ENCODE results near the gene DPP4.

DNA sequence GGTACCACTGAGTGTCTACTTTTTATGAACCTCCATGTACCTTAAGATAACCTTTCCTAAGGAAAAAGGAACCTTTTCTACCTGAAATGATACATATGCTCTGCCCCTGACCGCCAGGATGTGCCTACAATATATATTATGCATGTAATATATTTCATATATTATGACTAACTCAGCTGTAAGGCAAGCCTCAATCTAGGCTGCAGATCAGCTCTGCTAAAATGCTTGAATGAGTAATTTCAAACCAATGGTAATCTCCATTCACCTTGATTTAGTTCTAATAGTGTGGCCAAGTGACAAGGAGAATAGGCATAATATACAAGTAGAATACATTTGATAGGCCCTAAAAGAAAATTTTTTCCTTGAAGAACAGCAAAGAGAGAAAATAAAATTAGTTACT lies 101.8 kb downstream of the DPP4 start:
- no peak for TF ChIP-seq POLR2A (IDR thresholded peaks at IDR 0.05)
- TF ChIP-seq, protein P1, sequence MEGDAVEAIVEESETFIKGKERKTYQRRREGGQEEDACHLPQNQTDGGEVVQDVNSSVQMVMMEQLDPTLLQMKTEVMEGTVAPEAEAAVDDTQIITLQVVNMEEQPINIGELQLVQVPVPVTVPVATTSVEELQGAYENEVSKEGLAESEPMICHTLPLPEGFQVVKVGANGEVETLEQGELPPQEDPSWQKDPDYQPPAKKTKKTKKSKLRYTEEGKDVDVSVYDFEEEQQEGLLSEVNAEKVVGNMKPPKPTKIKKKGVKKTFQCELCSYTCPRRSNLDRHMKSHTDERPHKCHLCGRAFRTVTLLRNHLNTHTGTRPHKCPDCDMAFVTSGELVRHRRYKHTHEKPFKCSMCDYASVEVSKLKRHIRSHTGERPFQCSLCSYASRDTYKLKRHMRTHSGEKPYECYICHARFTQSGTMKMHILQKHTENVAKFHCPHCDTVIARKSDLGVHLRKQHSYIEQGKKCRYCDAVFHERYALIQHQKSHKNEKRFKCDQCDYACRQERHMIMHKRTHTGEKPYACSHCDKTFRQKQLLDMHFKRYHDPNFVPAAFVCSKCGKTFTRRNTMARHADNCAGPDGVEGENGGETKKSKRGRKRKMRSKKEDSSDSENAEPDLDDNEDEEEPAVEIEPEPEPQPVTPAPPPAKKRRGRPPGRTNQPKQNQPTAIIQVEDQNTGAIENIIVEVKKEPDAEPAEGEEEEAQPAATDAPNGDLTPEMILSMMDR (IDR thresholded peaks at IDR 0.05), result no peak
